B cell (primary cell): ENCODE data around the gene IGLL5.

Experiments
- EZH2 ChIP-seq: IDR thresholded peaks from 2 replicates; pipeline ENCODE4 v1.6.1; 2012; ENCODE audit warnings: borderline replicate concordance, low read depth, mild to moderate bottlenecking, moderate library complexity, low read length; ENCODE audit not compliant: insufficient read depth, poor library complexity, severe bottlenecking
- TF ChIP-seq, protein P1 (sequence below): fragments of 200-600 bp; IDR thresholded peaks from one replicate; pipeline ENCODE4 v1.8.0; 2022; ENCODE audit warnings: antibody characterized with exemption, mild to moderate bottlenecking

DNA sequence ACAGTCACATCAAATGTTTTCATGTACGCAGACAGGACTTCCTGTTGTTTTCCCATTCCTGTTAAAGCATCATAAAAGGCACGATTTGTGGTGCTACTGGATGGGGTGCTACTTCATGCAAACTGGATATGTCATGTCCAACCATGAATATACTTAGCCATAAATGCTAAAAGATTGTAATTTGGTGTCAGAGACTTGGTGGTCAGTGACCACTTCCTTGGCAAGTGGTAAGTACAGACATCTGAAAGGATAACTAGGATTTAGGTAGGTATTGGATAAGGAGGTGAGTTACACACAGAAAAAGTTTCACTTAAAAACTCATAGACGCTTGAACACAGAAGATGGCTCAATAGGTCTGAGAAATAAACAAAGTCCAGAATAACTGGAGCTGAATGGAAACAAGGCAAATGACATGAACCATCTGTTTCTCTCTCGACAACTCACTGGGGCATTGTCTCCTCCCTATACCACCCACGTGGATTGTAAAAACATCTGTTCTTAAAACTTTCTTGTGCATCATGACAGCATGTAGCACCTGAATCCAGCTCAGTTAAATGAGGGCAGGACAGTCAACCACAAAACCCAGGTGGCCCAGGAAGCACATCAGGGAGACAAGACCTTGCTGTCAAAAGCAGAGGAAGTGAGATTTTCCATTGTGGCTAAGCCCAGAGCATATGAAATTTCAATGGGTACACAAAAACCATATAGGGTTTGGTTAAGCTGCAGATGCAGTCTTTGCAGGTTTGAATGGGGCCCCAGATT lies 22.1 kb upstream of the IGLL5 start:
- TF ChIP-seq, protein P1, sequence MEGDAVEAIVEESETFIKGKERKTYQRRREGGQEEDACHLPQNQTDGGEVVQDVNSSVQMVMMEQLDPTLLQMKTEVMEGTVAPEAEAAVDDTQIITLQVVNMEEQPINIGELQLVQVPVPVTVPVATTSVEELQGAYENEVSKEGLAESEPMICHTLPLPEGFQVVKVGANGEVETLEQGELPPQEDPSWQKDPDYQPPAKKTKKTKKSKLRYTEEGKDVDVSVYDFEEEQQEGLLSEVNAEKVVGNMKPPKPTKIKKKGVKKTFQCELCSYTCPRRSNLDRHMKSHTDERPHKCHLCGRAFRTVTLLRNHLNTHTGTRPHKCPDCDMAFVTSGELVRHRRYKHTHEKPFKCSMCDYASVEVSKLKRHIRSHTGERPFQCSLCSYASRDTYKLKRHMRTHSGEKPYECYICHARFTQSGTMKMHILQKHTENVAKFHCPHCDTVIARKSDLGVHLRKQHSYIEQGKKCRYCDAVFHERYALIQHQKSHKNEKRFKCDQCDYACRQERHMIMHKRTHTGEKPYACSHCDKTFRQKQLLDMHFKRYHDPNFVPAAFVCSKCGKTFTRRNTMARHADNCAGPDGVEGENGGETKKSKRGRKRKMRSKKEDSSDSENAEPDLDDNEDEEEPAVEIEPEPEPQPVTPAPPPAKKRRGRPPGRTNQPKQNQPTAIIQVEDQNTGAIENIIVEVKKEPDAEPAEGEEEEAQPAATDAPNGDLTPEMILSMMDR = no peak
- TF ChIP-seq EZH2 = no peak
